Stimulated activated CD4-positive, alpha-beta T cell treated with anti-CD3 and anti-CD28 coated beads, Interleukin-4, amount 100 ng/mL, for 4 hours (primary cell): ENCODE results near the gene HOXA3.

Source experiments
- DNase-seq, 2 experiments: peaks; one replicate each; pipeline ENCODE4 v3.0.0-alpha.2; 2020

HOXA3 gene

GRCh38 chr7:27165089-27165995, 13.0 kb upstream of the HOXA3 start, which contains the start of gene HOXA9:
TSS of gene HOXA9 (minus strand) at chr7:27165537. CDS start at chr7:27165457, 80 bp downstream.
- no peak for DNase-seq

- DNase-seq, result no peak
Measured at GRCh38 chr7:27164367-27165088, 12.1 kb upstream of the HOXA3 start.

GRCh38 chr7:27164045-27164366, 11.6 kb upstream of the HOXA3 start:
- no peak for DNase-seq

- DNase-seq, result no peak
Measured at GRCh38 chr7:27163288-27164044, 11.1 kb upstream of the HOXA3 start.

GRCh38 chr7:27162561-27163287, 10.3 kb upstream of the HOXA3 start:
- no peak for DNase-seq

- no peak for DNase-seq
Measured at GRCh38 chr7:27161721-27162560, 9.6 kb upstream of the HOXA3 start.

GRCh38 chr7:27161214-27161720, 8.9 kb upstream of the HOXA3 start:
- DNase-seq, result no peak

- peak; percentile 80 to 87 for DNase-seq
Measured at GRCh38 chr7:27160546-27161213, 8.3 kb upstream of the HOXA3 start.

- no peak for DNase-seq
Measured at GRCh38 chr7:27160145-27160545, 7.8 kb upstream of the HOXA3 start.

GRCh38 chr7:27159266-27160144, 7.1 kb upstream of the HOXA3 start:
- DNase-seq, result no peak

GRCh38 chr7:27158436-27159265, 6.3 kb upstream of the HOXA3 start:
- no peak for DNase-seq

- DNase-seq, result no peak
Measured at GRCh38 chr7:27157702-27158431, 5.5 kb upstream of the HOXA3 start.

GRCh38 chr7:27156916-27157701, 4.7 kb upstream of the HOXA3 start:
- DNase-seq, result no peak

- peak in 1 of 2 experiments; percentile 1 for DNase-seq
Measured at GRCh38 chr7:27156508-27156898, 4.1 kb upstream of the HOXA3 start, which contains the start of gene HOXA7. TSS of gene HOXA7 (minus strand) at chr7:27156675. CDS start at chr7:27156545, 130 bp downstream.

- no peak for DNase-seq
Measured at GRCh38 chr7:27155816-27156507, 3.6 kb upstream of the HOXA3 start.
